ENCODE results near the gene GCKR. TPM values are rescaled to one million over a fixed set of nuclear protein-coding genes. Genes with fewer than 3 reads are reported as not detected.
"Not testable (repeated sequence)": the region's sequence is repeated elsewhere in the genome, so short reads cannot be mapped to it uniquely, and the experiment has no call there.

The GCKR gene
- total and polyA plus RNA-seq, 11 donors = 0.23 to 1.7 (median 0.38) TPM; not detected in 5

GRCh38 chr2:27527182-27527581 lies 30.5 kb downstream of the GCKR start:
- intact Hi-C loops (cut with DNase I) = no loop called here
- ATAC-seq = no peak
- Histone ChIP-seq H3K36me3 (no peaks in the 10 kb centered on the region), H3K4me3 (no peak overlapping the region), H3K9me3 (no peaks in the 10 kb centered on the region), H3K27ac (no peak overlapping the region), H3K27me3 (peaks cover 0 to 6% (median 0%) of the 10 kb centered on the region in 9 donors), H3K4me1 (no peaks in the 10 kb centered on the region)
- 50 to 67% (median 63%) methylated on average over 3 of the region's 3 CpGs for WGBS, 4 donors
- DNase-seq = no peak
- TF ChIP-seq POLR2A (IDR thresholded peaks at IDR 0.05) (no peak), CTCF (IDR thresholded peaks at IDR 0.05) (no peak)

GRCh38 chr2:27531983-27532382 lies 35.3 kb downstream of the GCKR start:
- no peak for DNase-seq
- intact Hi-C loops (cut with DNase I) = no loop called here
- H3K4me1 ChIP-seq = no peaks in the 10 kb centered on the region
- H3K36me3 ChIP-seq = no peaks in the 10 kb centered on the region
- no peak for ATAC-seq
- peaks cover 0 to 7% (median 0%) of the 10 kb centered on the region in 9 donors for H3K27me3 ChIP-seq
- H3K9me3 ChIP-seq = no peaks in the 10 kb centered on the region
- 79 to 92% (median 82%) methylated on average over 2 of the region's 2 CpGs for WGBS, 4 donors
- TF ChIP-seq CTCF (IDR thresholded peaks at IDR 0.05) = no peak
- no peak for TF ChIP-seq POLR2A (IDR thresholded peaks at IDR 0.05)
- H3K4me3 ChIP-seq = no peak overlapping the region
- no peak overlapping the region for H3K27ac ChIP-seq

GRCh38 chr2:27537287-27537686 lies 40.6 kb downstream of the GCKR start:
- no peak for DNase-seq
- no peak overlapping the region for H3K27ac ChIP-seq
- no peaks in the 10 kb centered on the region for H3K9me3 ChIP-seq
- H3K4me1 ChIP-seq = no peaks in the 10 kb centered on the region
- intact Hi-C loops (cut with DNase I) = no loop called here
- H3K4me3 ChIP-seq = no peak overlapping the region
- peaks cover 0 to 10% (median 0%) of the 10 kb centered on the region in 9 donors for H3K27me3 ChIP-seq
- H3K36me3 ChIP-seq = no peaks in the 10 kb centered on the region
- 46 to 78% (median 50%) methylated on average over 4 of the region's 4 CpGs for WGBS, 4 donors
- TF ChIP-seq CTCF (IDR thresholded peaks at IDR 0.05) (no peak), POLR2A (IDR thresholded peaks at IDR 0.05) (no peak)
- ATAC-seq = no peak

GRCh38 chr2:27538839-27539450 lies 42.3 kb downstream of the GCKR start:
- DNase-seq; H3K4me3 ChIP-seq; H3K36me3 ChIP-seq; H3K27me3 ChIP-seq; intact Hi-C loops (cut with DNase I); H3K4me1 ChIP-seq; H3K27ac ChIP-seq; H3K9me3 ChIP-seq; ATAC-seq: not testable (repeated sequence)
- WGBS, 4 donors = 30 to 49% (median 41%) methylated on average over 2 to 4 of the region's 6 CpGs

- not testable (repeated sequence) for H3K4me1 ChIP-seq
These were observed 43.0 kb downstream of the GCKR start for GRCh38 chr2:27539649-27540048.

More at GRCh38 chr2:27539649-27540048, 43.0 kb downstream of the GCKR start:
- H3K36me3 ChIP-seq; H3K27ac ChIP-seq; DNase-seq; intact Hi-C loops (cut with DNase I); ATAC-seq; H3K4me3 ChIP-seq; H3K9me3 ChIP-seq; H3K27me3 ChIP-seq: not testable (repeated sequence)
- 92 to 95% (median 94%) methylated on average over 3 to 27 of the region's 35 CpGs; no CpG with 5 or more reads in 1 of the 4 donors for WGBS, 4 donors
